HG02943 (cell line): ENCODE data around the gene TBC1D10A.

Source experiments
- ATAC-seq: cut with Tn5 transposase; IDR thresholded peaks from one replicate; pipeline ENCODE4 v1.9.1; 2021; ENCODE audit warnings: mild to moderate bottlenecking, low read depth, moderate library complexity; ENCODE audit not compliant: unreplicated experiment

The TBC1D10A gene

DNA sequence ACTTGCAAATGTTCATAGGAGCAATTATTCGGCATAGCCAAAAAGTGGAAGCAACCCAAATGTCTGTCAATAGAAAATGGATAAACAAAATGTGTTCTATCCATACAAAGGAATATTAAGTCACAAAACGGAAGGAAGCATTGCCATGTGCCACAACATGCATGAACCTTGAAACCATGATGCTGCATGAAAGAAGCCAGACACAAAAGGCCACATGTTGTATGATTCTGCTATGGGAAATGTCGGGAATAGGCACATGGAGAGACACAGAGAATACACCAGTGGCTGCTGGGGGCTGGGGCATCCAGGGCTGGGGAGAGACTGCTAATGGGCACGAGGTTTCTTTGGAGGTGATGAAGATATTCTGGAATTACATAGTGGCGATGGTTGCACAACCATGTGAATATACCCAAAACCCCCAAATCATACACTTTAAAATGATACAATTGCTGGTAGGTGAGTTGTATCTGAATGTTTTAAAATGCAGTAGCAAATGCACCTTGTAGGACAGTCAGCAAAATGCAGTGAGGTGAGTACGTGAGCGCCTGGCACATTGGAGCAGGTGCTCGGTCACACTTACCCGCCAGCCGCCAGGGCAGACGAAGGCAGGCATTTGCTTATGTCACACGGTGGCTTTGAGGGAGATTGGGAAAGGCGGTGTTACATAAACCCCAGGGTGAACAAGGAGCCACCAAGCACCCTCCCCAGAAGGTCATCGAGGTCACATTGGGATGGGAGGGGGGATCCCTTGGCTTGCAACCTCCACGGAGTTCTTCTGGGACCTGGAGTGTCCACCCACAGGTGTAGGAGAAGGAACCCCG lies 53.8 kb downstream of the TBC1D10A start:
- ATAC-seq: no peak

DNA sequence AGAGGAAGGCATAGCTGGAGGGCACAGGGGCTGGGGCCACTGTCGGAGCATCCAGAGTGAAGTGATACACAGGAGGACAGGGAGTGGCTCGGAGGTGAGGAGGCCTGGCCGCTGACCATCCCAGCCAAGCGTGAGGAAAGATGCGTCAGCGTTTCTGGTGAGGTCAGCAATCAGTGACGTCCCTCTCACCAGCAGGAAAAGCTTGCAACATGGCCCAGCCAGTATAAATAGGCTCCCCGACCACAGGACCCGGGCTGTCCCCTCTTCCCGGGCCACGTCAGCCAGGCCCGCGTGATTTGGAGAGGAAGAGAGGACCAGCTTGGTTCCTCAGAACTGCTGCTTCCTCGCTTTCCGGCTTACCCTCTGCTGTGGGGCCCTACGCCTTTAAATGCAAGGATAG lies 55.9 kb downstream of the TBC1D10A start:
- ATAC-seq: no peak

- no peak for ATAC-seq
These were observed 58.4 kb downstream of the TBC1D10A start for GRCh38 chr22:30268331-30268730.

DNA sequence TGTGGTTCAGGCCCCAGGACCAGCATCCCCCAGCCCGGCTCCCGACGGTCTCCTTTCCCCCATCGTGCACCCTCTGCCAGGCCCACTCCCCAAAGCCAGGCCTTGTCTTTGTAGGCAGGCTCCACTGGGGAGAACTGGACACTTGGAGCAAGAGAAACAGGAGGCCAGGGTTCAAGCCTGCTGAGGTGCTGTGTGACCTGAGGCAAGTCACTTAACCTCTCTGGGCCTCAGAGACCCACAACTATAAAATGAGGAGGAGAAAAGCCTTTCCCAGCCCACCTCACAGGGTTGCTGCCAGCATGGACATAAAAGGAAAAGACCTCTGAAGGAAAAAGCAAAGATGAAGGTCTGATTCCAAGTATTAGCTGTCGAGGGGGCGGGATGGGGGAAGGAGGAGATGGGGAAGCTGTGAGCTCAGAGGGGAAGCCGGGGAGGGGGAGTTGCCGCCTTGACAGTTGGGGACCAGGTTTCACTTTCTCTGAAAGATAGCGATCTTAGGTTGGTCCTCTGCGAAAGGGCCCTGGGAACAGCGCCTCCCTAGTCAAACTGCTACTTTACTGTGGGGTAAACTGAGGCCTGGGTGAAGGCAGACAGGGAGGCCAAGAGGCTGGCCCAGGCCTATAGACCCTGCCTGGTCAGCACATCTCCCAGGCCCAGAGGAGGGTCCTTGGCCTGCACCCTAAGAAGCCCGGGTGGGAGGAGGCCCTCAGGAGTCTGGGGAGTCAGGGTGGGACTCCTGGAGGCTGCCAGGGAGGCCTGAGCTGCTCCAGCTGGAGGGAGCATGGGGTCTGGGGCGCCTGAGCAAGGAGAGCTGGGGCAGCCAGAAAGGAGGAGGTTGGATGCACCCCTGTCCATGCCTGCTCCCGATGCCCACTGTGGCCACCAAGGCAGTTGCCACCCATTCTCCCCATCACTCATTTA lies 59.1 kb downstream of the TBC1D10A start:
- no peak for ATAC-seq

GRCh38 chr22:30266445-30267381 lies 60.0 kb downstream of the TBC1D10A start, which contains the start of gene OSM:
TSS of gene OSM (minus strand) at chr22:30266851. CDS start at chr22:30266799, 52 bp downstream.
- no peak for ATAC-seq

- peak; percentile 50 for ATAC-seq
These were observed 60.8 kb downstream of the TBC1D10A start for GRCh38 chr22:30265823-30266444.

- no peak for ATAC-seq
These were observed 61.5 kb downstream of the TBC1D10A start for GRCh38 chr22:30265131-30265720.

- no peak for ATAC-seq
These were observed 62.9 kb downstream of the TBC1D10A start for GRCh38 chr22:30263883-30264282.

DNA sequence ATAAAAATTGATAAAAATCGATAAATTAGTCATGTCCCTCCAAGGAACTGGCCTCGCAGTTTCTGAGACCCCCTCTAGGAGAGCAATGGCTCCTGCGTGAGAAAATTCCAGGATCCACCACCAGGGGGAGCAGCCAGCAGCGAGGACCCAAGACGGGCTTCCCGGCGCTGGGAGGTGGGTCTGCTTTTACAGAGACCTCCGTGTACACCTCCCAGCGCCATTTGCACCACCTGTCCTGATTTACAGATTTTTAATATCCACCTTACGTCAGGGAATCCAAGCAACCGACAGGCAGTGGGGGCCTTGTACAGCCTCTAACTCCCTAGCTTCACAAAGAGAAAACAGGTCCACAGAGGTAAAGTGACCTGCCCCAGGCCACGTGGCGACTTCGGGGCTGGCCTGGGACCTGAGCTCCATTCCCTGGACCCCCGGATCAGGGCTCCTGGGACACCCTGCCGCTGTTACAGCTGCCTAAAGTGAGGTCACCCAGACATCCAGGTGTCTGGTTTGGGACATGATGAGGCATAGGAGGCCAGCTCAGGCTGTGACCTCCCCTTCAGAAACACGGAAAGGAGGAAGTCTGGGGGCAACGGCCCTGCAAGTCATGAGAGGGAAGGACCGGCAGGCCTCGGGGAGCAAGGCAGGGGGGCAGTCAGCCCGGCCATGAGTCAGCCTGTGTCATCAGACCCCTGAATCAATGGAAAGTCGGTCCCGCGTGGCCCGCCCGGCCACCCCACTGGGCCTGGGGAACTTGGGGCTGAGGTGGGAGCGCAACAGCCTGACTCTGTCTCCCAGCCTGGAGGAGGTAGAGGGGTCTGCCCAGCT lies 63.6 kb downstream of the TBC1D10A start:
- ATAC-seq: no peak

- no peak for ATAC-seq
These were observed 64.6 kb downstream of the TBC1D10A start for GRCh38 chr22:30262112-30262511.

DNA sequence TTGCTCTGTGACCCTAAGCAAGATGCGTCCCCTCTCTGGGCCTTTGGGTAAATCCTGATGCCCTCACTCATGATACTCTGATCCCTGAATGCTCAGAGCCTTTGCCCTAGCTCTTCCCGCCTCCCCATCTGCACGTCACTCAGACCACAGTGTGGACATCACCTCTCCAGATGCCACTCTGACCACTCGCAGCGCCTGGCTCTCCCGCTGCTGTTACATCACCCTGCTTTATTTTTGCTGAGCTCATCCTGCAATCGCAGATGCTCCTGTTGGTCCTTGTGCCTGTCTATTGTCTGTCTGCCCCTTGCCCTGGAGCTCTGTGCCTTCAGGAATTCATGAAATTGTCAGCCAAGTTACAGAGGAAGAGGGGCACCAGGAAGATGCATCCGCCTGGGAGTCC lies 65.6 kb downstream of the TBC1D10A start:
- ATAC-seq: no peak

DNA sequence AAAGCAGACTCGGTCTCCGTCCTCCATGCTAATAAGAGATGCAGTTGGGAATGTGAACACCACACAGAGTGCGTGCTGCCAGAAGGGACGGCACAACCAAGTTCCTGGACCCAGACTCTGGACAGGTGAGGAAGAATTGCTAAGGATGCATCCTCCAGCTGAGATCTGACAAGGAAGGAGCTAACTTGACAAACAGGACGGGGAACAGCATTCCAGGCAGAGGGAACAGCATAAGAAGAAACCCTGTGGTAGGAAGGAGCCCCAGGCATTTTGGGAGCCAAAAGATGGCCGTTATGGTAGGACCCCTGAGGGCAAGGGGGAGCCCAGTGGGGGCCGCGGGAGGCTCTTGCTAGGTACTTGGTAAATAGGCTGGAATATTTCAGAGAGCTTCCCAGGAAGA lies 66.1 kb downstream of the TBC1D10A start:
- no peak for ATAC-seq

DNA sequence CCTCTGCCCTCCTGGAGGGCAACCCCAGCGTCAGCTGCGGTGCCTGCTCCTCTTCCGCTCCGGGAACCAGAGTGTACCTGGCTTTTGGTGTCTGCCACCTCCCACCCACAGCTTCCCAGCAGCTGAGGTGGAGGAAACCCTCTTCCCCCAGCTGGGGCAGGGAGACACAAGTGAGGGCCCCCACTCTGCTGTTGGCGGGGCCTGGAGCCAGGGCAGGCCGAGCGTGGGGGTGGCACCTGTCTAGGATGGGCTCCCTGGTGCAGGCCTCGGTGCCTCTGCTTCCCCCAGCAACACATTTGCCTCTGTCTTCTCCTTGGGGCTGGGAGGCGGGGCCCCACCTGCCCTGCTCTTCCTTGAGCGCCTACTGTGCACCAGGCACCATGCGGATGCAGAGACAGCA lies 66.5 kb downstream of the TBC1D10A start:
- no peak for ATAC-seq

- no peak for ATAC-seq
These were observed 72.4 kb downstream of the TBC1D10A start for GRCh38 chr22:30254314-30254713.

DNA sequence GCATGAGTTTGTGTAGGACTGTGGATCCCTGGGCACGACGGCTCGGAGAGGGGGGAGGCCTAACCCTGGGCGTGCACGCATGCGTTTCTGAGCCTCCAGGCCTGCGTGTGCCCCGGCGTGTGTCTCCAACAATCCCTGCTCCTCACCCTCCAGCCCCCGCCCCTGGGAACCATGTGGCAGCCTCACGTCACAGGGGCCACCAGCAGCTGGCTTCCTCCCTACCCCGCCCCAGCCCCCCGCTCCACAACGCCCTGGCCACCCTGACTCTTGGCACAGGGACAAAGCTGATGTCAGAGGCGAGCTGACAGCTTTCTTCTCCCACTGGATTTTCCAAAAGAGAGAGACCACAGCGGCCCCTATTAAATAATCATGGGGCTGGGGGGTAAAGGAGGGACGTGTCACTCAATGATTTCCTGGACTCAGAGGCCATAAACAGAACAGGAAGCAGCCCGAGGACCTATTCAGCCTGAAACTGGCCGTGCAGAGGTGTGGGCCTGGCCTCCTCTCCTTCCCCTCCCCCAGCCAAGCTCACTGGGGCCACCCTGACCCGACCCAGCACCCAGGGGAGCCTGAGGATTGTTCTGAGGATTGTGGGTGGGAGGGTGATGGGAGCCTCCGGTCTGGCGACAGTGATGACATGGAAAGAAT lies 73.4 kb downstream of the TBC1D10A start:
- no peak for ATAC-seq

DNA sequence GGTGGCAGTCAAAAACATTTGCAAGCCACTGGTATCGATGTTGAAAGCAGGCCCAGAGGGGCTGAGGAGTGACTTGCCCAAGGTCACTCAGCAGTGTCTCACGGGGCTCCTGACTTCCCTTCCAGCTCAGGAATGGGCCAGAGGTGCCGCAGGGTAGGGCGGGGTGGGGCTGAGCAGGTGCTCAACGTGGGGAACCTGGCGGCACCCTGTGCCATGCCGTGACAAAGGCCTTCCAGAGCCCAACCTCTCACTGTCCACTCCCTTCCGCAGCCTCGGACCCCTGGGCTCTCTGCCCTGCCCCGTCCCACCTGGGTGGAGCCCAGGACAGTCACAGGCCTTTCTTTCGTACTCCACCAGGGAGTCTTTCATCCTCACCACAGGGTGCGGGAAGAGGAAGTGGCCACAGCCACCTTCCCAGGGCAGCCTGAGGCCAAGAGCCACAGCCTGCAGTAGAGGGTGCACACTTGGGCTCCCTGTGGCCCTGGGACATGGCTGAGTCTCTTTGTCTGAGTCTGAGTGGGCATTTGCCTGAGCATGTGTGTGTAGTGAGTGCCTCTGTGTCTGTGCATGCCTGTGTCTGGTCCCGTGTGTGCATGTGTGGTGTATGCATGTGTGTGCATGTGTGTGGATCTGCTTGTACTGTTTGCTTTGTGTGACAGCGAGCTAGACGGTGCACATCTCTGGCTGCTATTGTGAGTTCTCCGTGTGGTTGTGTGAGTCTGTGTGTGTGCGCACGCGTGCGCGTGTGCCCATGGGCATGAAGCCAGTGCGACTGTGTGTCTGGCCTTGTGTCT lies 74.1 kb downstream of the TBC1D10A start:
- ATAC-seq: no peak

GRCh38 chr22:30251711-30252110 lies 75.0 kb downstream of the TBC1D10A start:
- ATAC-seq: no peak
